H1 (cell line): ENCODE results near the gene COL4A1. TPM values are rescaled to one million over a fixed set of nuclear protein-coding genes. Genes with fewer than 3 reads are reported as not detected.

Experiments
- CTCF ChIA-PET: fragments of 300-600 bp; sonication (Branson Sonifier 250); formaldehyde crosslinking; loops from one replicate; lab custom pipeline; 2021; ENCODE audit not compliant: partially characterized antibody; lab: Charles Lee
- POLR2A ChIA-PET: fragments of 300-600 bp; sonication (Branson Sonifier 250); formaldehyde crosslinking; loops from one replicate; lab custom pipeline; 2021; ENCODE audit warnings: inconsistent platforms; ENCODE audit not compliant: partially characterized antibody; lab: Charles Lee
- DNase-seq, 2 experiments: peaks; one replicate each; pipeline versions ENCODE4 v3.0.0 to v3.0.0-alpha.2; 2010 to 2022; ENCODE audit warnings: low spot score in 2 of 2, low read depth in 1 of 2, mixed read lengths in 1 of 2
- FAIRE-seq: peaks from 2 replicates; lab custom pipeline; 2011; peaks lifted over from hg19 to GRCh38; lab: Jason Lieb, UNC
- H2AFZ ChIP-seq: 2 replicates; pipeline ENCODE4 v1.8.1; 2012; ENCODE audit warnings: low read length, inconsistent platforms
- H2AK5ac ChIP-seq: 2 replicates; pipeline ENCODE4 v1.6.1; 2013; ENCODE audit warnings: low read depth, low read length
- H2BK120ac ChIP-seq: replicated peaks from 2 replicates; pipeline ENCODE3; 2013; ENCODE audit warnings: low read depth, low read length, inconsistent platforms
- H2BK12ac ChIP-seq: 2 replicates; pipeline ENCODE4 v1.6.1; 2013; ENCODE audit warnings: low read depth, low read length
- H2BK15ac ChIP-seq: 2 replicates; pipeline ENCODE4 v1.6.1; 2013; ENCODE audit warnings: low read length
- H2BK20ac ChIP-seq: 2 replicates; pipeline ENCODE4 v1.6.1; 2013; ENCODE audit warnings: low read length
- H2BK5ac ChIP-seq: 2 replicates; pipeline ENCODE4 v1.6.1; 2013; ENCODE audit warnings: low read depth, low read length
- H3K14ac ChIP-seq: 2 replicates; pipeline ENCODE4 v1.6.1; 2013; ENCODE audit warnings: inconsistent platforms; ENCODE audit not compliant: insufficient read length
- H3K18ac ChIP-seq: 2 replicates; pipeline ENCODE4 v1.6.1; 2013; ENCODE audit warnings: low read length; ENCODE audit errors: extremely low read depth
- H3K23ac ChIP-seq: 2 replicates; pipeline ENCODE4 v1.6.1; 2013; ENCODE audit warnings: inconsistent platforms; ENCODE audit not compliant: insufficient read length
- H3K23me2 ChIP-seq: 2 replicates; pipeline ENCODE4 v1.6.1; 2013; ENCODE audit warnings: low read depth, low read length
- H3K27ac ChIP-seq: 2 replicates; pipeline ENCODE4 v1.6.1; 2011; ENCODE audit warnings: low read depth, low read length, inconsistent platforms
- H3K27me3 ChIP-seq, 4 experiments: replicated peaks in 1 of 4; 1 replicate in 1 of 4; 2 replicates in 3 of 4; pipeline versions ENCODE4 v1.6.1 to v1.8.1; 2011 to 2013; ENCODE audit warnings: low read length in 3 of 4, mild to moderate bottlenecking in 3 of 4, inconsistent platforms in 2 of 4, mixed read lengths in 2 of 4, moderate library complexity in 1 of 4; ENCODE audit not compliant: control insufficient read depth in 3 of 4, insufficient read depth in 3 of 4; ENCODE audit errors: extremely low read depth in 1 of 4
- H3K36me3 ChIP-seq, 4 experiments: 2 replicates each; pipeline versions ENCODE4 v1.6.1 to v1.8.1; 2011 to 2013; ENCODE audit warnings: mild to moderate bottlenecking in 4 of 4, low read length in 3 of 4, moderate library complexity in 2 of 4, control low read depth in 1 of 4, inconsistent platforms in 1 of 4; ENCODE audit not compliant: insufficient read depth in 4 of 4, control insufficient read depth in 2 of 4
- H3K4ac ChIP-seq: replicated peaks from 2 replicates; pipeline ENCODE3; 2013; ENCODE audit warnings: low read length, low read depth, mixed read lengths, inconsistent platforms; ENCODE audit not compliant: insufficient read length
- H3K4me1 ChIP-seq, 4 experiments: replicated peaks in 1 of 4; 1 replicate in 1 of 4; 2 replicates in 3 of 4; pipeline versions ENCODE4 v1.6.1 to v1.8.1; 2011 to 2013; ENCODE audit warnings: low read length in 3 of 4, inconsistent platforms in 2 of 4, mixed read lengths in 1 of 4; ENCODE audit not compliant: insufficient read depth in 4 of 4, control insufficient read depth in 3 of 4
- H3K4me2 ChIP-seq, 2 experiments: 2 replicates each; pipeline versions ENCODE4 v1.6.1 to v1.8.1; 2011 to 2013; ENCODE audit warnings: low read depth in 2 of 2, low read length in 2 of 2, control low read depth in 1 of 2, inconsistent platforms in 1 of 2, mild to moderate bottlenecking in 1 of 2; ENCODE audit not compliant: insufficient read depth in 1 of 2
- H3K4me3 ChIP-seq, 4 experiments: fragments of 200-600, 300-600 bp in 1 of 4; sonication (generic), shearing (Covaris generic), sonication (Bioruptor Twin) in 1 of 4; 2 replicates each; pipeline versions ENCODE4 v1.5.1 to v1.8.1; 2011 to 2016; ENCODE audit warnings: low read length in 4 of 4, low read depth in 3 of 4, control low read depth in 2 of 4, inconsistent platforms in 2 of 4, mild to moderate bottlenecking in 2 of 4, mixed read lengths in 1 of 4, moderate library complexity in 1 of 4; ENCODE audit not compliant: insufficient read depth in 2 of 4; ENCODE audit errors: extremely low read depth in 1 of 4
- H3K56ac ChIP-seq: replicated peaks from 2 replicates; pipeline ENCODE3; 2013; ENCODE audit warnings: low read depth, mild to moderate bottlenecking, mixed read lengths, low read length, inconsistent platforms; ENCODE audit not compliant: insufficient read length
- H3K79me1 ChIP-seq: 2 replicates; pipeline ENCODE4 v1.6.1; 2013; ENCODE audit warnings: low read depth, low read length, control low read depth
- H3K79me2 ChIP-seq, 2 experiments: 2 replicates each; pipeline versions ENCODE4 v1.6.1 to v1.8.1; 2012 to 2013; ENCODE audit warnings: low read length in 2 of 2, mild to moderate bottlenecking in 2 of 2, inconsistent platforms in 1 of 2; ENCODE audit not compliant: insufficient read depth in 2 of 2, control insufficient read depth in 1 of 2
- H3K9ac ChIP-seq, 4 experiments: replicated peaks in 1 of 4; 1 replicate in 1 of 4; 2 replicates in 3 of 4; pipeline versions ENCODE4 v1.6.1 to v1.8.1; 2011 to 2013; ENCODE audit warnings: low read depth in 3 of 4, low read length in 3 of 4, control low read depth in 2 of 4, mild to moderate bottlenecking in 2 of 4, moderate library complexity in 2 of 4, inconsistent platforms in 1 of 4; ENCODE audit errors: extremely low read depth in 1 of 4
- H3K9me3 ChIP-seq, 2 experiments: 2 replicates each; pipeline versions ENCODE4 v1.6.1 to v1.8.1; 2012 to 2013; ENCODE audit warnings: mild to moderate bottlenecking in 2 of 2, moderate library complexity in 2 of 2, control low read depth in 1 of 2, inconsistent platforms in 1 of 2, low read depth in 1 of 2, low read length in 1 of 2, mixed read lengths in 1 of 2; ENCODE audit not compliant: insufficient read depth in 2 of 2
- H4K20me1 ChIP-seq, 2 experiments: replicated peaks in 1 of 2; 2 replicates each; pipeline versions ENCODE3 to v1.8.1; 2011 to 2013; ENCODE audit warnings: inconsistent platforms in 2 of 2, low read length in 2 of 2, mild to moderate bottlenecking in 1 of 2; ENCODE audit not compliant: insufficient read depth in 2 of 2, control insufficient read depth in 1 of 2
- H4K5ac ChIP-seq: 2 replicates; pipeline ENCODE4 v1.6.1; 2013; ENCODE audit warnings: low read length, low read depth, mixed read lengths, inconsistent platforms; ENCODE audit not compliant: insufficient read length
- H4K8ac ChIP-seq: 2 replicates; pipeline ENCODE4 v1.8.0; 2013; ENCODE audit warnings: mild to moderate bottlenecking, moderate library complexity, low read length, inconsistent platforms; ENCODE audit not compliant: insufficient read depth; ENCODE audit errors: extremely low read depth
- H4K91ac ChIP-seq: replicated peaks from 2 replicates; pipeline ENCODE3; 2013; ENCODE audit warnings: low read length, mixed read lengths, inconsistent platforms; ENCODE audit not compliant: insufficient read length
- BRCA1 ChIP-seq: IDR thresholded peaks from 2 replicates; pipeline ENCODE4 v1.6.1; 2012; ENCODE audit warnings: low read depth, low read length, improper control_type of control experiment
- CTCF ChIP-seq, 3 experiments: IDR thresholded peaks; 1 replicate in 2 of 3; 2 replicates in 1 of 3; pipeline versions ENCODE4 v1.5.1 to v1.6.1; 2011; ENCODE audit warnings: low read length in 3 of 3, mild to moderate bottlenecking in 3 of 3, inconsistent platforms in 2 of 3, low read depth in 1 of 3, moderate library complexity in 1 of 3; ENCODE audit not compliant: insufficient read depth in 1 of 3; ENCODE audit errors: control extremely low read depth in 1 of 3
- WGBS, 2 experiments: shearing (Covaris generic) in 1 of 2; methylation state at CpG; one replicate each; pipeline versions ENCODE4 v1.1.6 to v1.1.7; 2013 to 2015; ENCODE audit warnings: low lambda C conversion rate in 2 of 2, mixed read lengths in 2 of 2, inconsistent platforms in 1 of 2, low coverage in 1 of 2, missing lambda C conversion rate in 1 of 2; ENCODE audit not compliant: insufficient replicate concordance in 2 of 2, insufficient coverage in 1 of 2, insufficient read length in 1 of 2; ENCODE audit errors: extremely low coverage in 1 of 2, missing lambda C conversion rate in 1 of 2; 5-methylcytosine and 5-hydroxymethylcytosine counted together
- polyA plus RNA-seq, 7 experiments: library from polyadenylated mRNA; depleted of rRNA in 3 of 7; stranded (reverse) in 5 of 7; unstranded in 2 of 7; fragments of >200 nt in 5 of 7; fragments of 200-250 nt in 2 of 7; gene quantifications; 1 replicate in 5 of 7; 2 replicates in 1 of 7; 4 replicates in 1 of 7; pipeline versions ENCODE4 v1.2.1 to v1.2.3, GENCODE V29; 2011 to 2013; ENCODE audit warnings: missing spikeins in 2 of 7, mixed read lengths in 2 of 7
- total RNA-seq: library from RNA; stranded (reverse); fragmentation: NEBNext Ultra II Directional; extraction: Animal tissue kit (Norgen Biotek cat#: 25700); gene quantifications from 2 replicates; pipeline ENCODE4 v1.2.1, GENCODE V29; 2021

Gene COL4A1
- total and polyA plus RNA-seq, 2 of the 8 experiments (the other 6 are each of a cell fraction or from before 2014, with no cell fraction given), result 30.7 to 82.0 TPM

DNA sequence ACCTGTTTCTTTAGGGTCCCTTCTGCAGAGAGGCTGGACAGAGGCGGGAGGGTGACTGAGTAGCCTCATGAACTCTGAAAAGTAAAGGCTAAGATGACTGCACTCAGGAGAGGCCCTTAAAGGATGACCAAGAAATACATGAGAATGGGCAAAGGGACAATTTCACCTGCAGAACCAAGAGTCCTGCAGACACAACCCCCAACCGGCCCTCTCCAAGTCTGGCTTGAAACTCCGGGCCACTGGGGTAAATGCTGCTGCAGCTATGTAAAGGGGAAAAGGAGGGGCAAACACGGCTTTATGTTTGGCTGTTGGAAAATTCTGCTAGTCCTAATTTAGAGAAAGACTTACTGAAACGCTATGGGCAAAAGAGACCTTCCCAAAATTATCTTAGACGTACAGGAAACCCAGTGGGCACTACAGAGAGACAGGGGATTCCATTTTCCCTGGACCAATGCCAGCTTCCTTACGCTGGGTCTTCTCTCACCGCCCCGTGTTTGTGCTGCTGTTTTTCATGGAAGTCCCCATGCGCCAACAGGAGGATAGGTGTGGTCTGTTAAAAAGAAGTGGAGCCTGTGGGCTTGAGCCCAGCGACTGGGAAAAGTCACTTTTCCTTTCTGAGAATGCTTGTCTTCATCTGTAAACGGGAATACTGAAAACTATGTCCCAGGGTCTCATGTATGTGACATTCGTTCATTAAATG is 10.7 kb upstream of the COL4A1 start:
- TF ChIP-seq BRCA1, result no peak
- TF ChIP-seq CTCF (IDR thresholded peaks at IDR 0.05; ENCODE audit: control extremely low read depth in 1 of 3, insufficient read depth in 1 of 3, low read depth in 1 of 3, low read length in 3 of 3), result no peak
- Histone ChIP-seq H3K23me2 (peaks cover 5% of the 10 kb centered on the region; the same call in 1 of the 2 replicates), H3K9ac (no peak overlapping the region), H3K9me3 (no peaks in the 10 kb centered on the region; a peak in 1 of 4 replicates), H3K56ac (no peak overlapping the region), H3K23ac (no peak overlapping the region), H4K8ac (no peak overlapping the region), H3K4me3 (no peak overlapping the region), H3K79me2 (peaks cover 5 to 10% of the 10 kb centered on the region in 2 experiments; a peak in 3 of 4 replicates), H4K91ac (no peak overlapping the region), H2BK5ac (no peak overlapping the region), H3K27me3 (no peaks in the 10 kb centered on the region), H3K18ac (no peak overlapping the region), H2AK5ac (no peak overlapping the region), H3K4me2 (no peak overlapping the region), H3K4ac (no peak overlapping the region), H2BK20ac (no peak overlapping the region), H4K5ac (no peak overlapping the region), H3K4me1 (peaks cover 0 to 3% (median 0%) of the 10 kb centered on the region in 4 experiments; a peak in 2 of 7 replicates), H3K14ac (no peak overlapping the region), H3K36me3 (peaks cover 0 to 10% (median 4%) of the 10 kb centered on the region in 4 experiments; a peak in 3 of 8 replicates), H2BK120ac (no peak overlapping the region), H2BK12ac (no peak overlapping the region), H3K27ac (no peak overlapping the region), H4K20me1 (peaks cover 4 to 11% of the 10 kb centered on the region in 2 experiments), H2AFZ (no peak overlapping the region), H2BK15ac (no peak overlapping the region), H3K79me1 (peaks cover 10% of the 10 kb centered on the region)
- ChIA-PET CTCF (no interaction called here), POLR2A (no interaction called here)
- 92% methylated on average over 13 of the region's 13 CpGs; no CpG with 5 or more reads in 1 of the 2 experiments for WGBS, 2 experiments
- DNase-seq (no peak), FAIRE-seq (no peak)
